HCT116 (cell line): ENCODE measurements around the gene ANKLE2. TPM values are rescaled to one million over a fixed set of nuclear protein-coding genes. Genes with fewer than 3 reads are reported as not detected.
"Not testable (repeated sequence)": the region's sequence is repeated elsewhere in the genome, so short reads cannot be mapped to it uniquely, and the experiment has no call there.

ENCODE experiments used
- ATAC-seq: fragments of 200-7000 bp; cut with Tn5 transposase; 2 replicates; pipeline ENCODE4 v1.9.1; 2020; ENCODE audit warnings: mild to moderate bottlenecking, moderate library complexity
- BruUV-seq: library from RNA; stranded (reverse); fragments of 400-500 nt; replicated peaks from 2 replicates; lab custom pipeline; 2021; lab: Mats Ljungman, UMichigan
- CTCF ChIA-PET: fragments of 300-600 bp; sonication (Branson Sonifier 250); formaldehyde crosslinking; loops from one replicate; lab custom pipeline; 2021; ENCODE audit warnings: antibody characterized with exemption; lab: Charles Lee
- POLR2A ChIA-PET: fragments of 300-600, 350-600 bp; sonication (Branson Sonifier 250); formaldehyde crosslinking; loops from one replicate; lab custom pipeline; 2021; ENCODE audit warnings: antibody characterized with exemption; lab: Charles Lee
- RAD21 ChIA-PET, 2 experiments: fragments of 300-600 bp; sonication (Branson Sonifier 250); formaldehyde crosslinking; loops; one replicate each; lab custom pipeline; 2023; ENCODE audit warnings: low total read pairs in 2 of 2; ENCODE audit not compliant: uncharacterized antibody in 2 of 2, unreplicated experiment in 2 of 2, low non-redundant PET in 1 of 2; lab: Charles Lee
- DNase-seq: peaks from one replicate; pipeline ENCODE4 v3.0.0-alpha.2; 2010; ENCODE audit warnings: low read depth, low spot score
- H2AFZ ChIP-seq: fragments of 200-600 bp; shearing (Covaris generic), sonication (generic); 2 replicates; pipeline ENCODE4 v1.6.1; 2017; ENCODE audit warnings: low read depth, mixed run types, mixed read lengths, antibody characterized with exemption, low read length; ENCODE audit not compliant: poor library complexity, severe bottlenecking
- H3K27ac ChIP-seq: 2 replicates; pipeline ENCODE4 v1.5.1; 2012; ENCODE audit warnings: low read depth, low read length
- H3K27me3 ChIP-seq: fragments of 200-600 bp; sonication (generic); 2 replicates; pipeline ENCODE4 v1.6.1; 2016; ENCODE audit warnings: mixed run types, low read length, mixed read lengths; ENCODE audit not compliant: insufficient read depth
- H3K36me3 ChIP-seq, 2 experiments: fragments of 200-500 bp in 1 of 2; fragments of 200-600 bp in 1 of 2; sonication (Bioruptor generic) in 1 of 2; sonication (generic) in 1 of 2; 2 replicates each; pipeline versions ENCODE4 v1.5.1 to v1.6.1; 2014 to 2016; ENCODE audit warnings: low read length in 2 of 2, inconsistent platforms in 1 of 2, mixed read lengths in 1 of 2, mixed run types in 1 of 2; ENCODE audit not compliant: insufficient read depth in 2 of 2, control insufficient read depth in 1 of 2
- H3K4me1 ChIP-seq, 2 experiments: fragments of 200-600 bp in 1 of 2; sonication (generic) in 1 of 2; 2 replicates each; pipeline versions ENCODE4 v1.5.1 to v1.6.1; 2012 to 2017; ENCODE audit warnings: low read length in 2 of 2, inconsistent platforms in 1 of 2, mild to moderate bottlenecking in 1 of 2, mixed read lengths in 1 of 2, mixed run types in 1 of 2, moderate library complexity in 1 of 2; ENCODE audit not compliant: insufficient read depth in 2 of 2, control insufficient read depth in 1 of 2
- H3K4me2 ChIP-seq: fragments of 200-600 bp; sonication (generic); 2 replicates; pipeline ENCODE4 v1.6.1; 2017; ENCODE audit warnings: mixed run types, low read length, mixed read lengths
- H3K4me3 ChIP-seq, 2 experiments: fragments of 200-600 bp in 1 of 2; sonication (generic) in 1 of 2; replicated peaks in 1 of 2; 2 replicates each; pipeline ENCODE4 v1.5.1; 2011 to 2016; ENCODE audit warnings: low read length in 2 of 2, control low read depth in 1 of 2, low read depth in 1 of 2, mild to moderate bottlenecking in 1 of 2, mixed read lengths in 1 of 2, mixed run types in 1 of 2
- H3K79me2 ChIP-seq: fragments of 200-600 bp; sonication (generic); 2 replicates; pipeline ENCODE4 v1.6.1; 2017; ENCODE audit warnings: mild to moderate bottlenecking, mixed run types, low read length, moderate library complexity, mixed read lengths; ENCODE audit not compliant: insufficient read depth
- H3K9ac ChIP-seq: fragments of 200-600 bp; sonication (generic); 2 replicates; pipeline ENCODE4 v1.6.1; 2016; ENCODE audit warnings: low read length, mixed read lengths
- H3K9me2 ChIP-seq: fragments of 200-600 bp; sonication (generic), shearing (Covaris generic); 2 replicates; pipeline ENCODE4 v1.6.1; 2017; ENCODE audit warnings: mixed run types, mild to moderate bottlenecking, moderate library complexity; ENCODE audit not compliant: insufficient read depth
- H3K9me3 ChIP-seq, 2 experiments: fragments of 200-500 bp in 1 of 2; fragments of 200-600 bp in 1 of 2; sonication (Bioruptor generic) in 1 of 2; sonication (generic) in 1 of 2; 2 replicates each; pipeline ENCODE4 v1.6.1; 2014 to 2017; ENCODE audit warnings: low read length in 2 of 2, mixed read lengths in 2 of 2, inconsistent platforms in 1 of 2, low read depth in 1 of 2, mild to moderate bottlenecking in 1 of 2, mixed run types in 1 of 2, moderate library complexity in 1 of 2; ENCODE audit not compliant: control insufficient read depth in 1 of 2, insufficient read depth in 1 of 2
- H4K20me1 ChIP-seq: fragments of 200-600 bp; sonication (generic), shearing (Covaris generic); 2 replicates; pipeline ENCODE4 v1.6.1; 2017; ENCODE audit warnings: mixed run types, mild to moderate bottlenecking, moderate library complexity; ENCODE audit not compliant: insufficient read depth
- CBX3 ChIP-seq: IDR thresholded peaks from 2 replicates; pipeline ENCODE4 v1.6.1; 2012; ENCODE audit warnings: low read depth
- CEBPB ChIP-seq: IDR thresholded peaks from 2 replicates; pipeline ENCODE4 v1.6.1; 2012; ENCODE audit warnings: low read depth
- ELF1 ChIP-seq: IDR thresholded peaks from 2 replicates; pipeline ENCODE4 v1.6.1; 2012; ENCODE audit warnings: low read depth, borderline replicate concordance
- EZH2 ChIP-seq: fragments of 200-600 bp; sonication (generic); IDR thresholded peaks from 2 replicates; pipeline ENCODE4 v1.6.1; 2017; ENCODE audit warnings: antibody characterized with exemption, mixed run types
- EZH2phosphoT487 ChIP-seq: fragments of 200-600 bp; IDR thresholded peaks from 2 replicates; pipeline ENCODE4 v1.6.1; 2018; ENCODE audit warnings: antibody characterized with exemption, borderline replicate concordance
- FOSL1 ChIP-seq: IDR thresholded peaks from 2 replicates; pipeline ENCODE4 v1.6.1; 2012; ENCODE audit warnings: low read depth
- RAD21 ChIP-seq: IDR thresholded peaks from 2 replicates; pipeline ENCODE4 v1.6.1; 2012; ENCODE audit warnings: low read depth, mild to moderate bottlenecking
- intact Hi-C: fragments of 100-400 bp; cut with micrococcal nuclease; formaldehyde crosslinking; loops from 2 replicates; pipeline ENCODE4 v1.10.0; 2022
- total RNA-seq: library from RNA; stranded (reverse); gene quantifications from one replicate; pipeline ENCODE4 v1.2.1, GENCODE V29; 2021; ENCODE audit not compliant: unreplicated experiment

ANKLE2 gene
- total RNA-seq, 1 experiment from 2014 or later = 68.8 TPM

DNA sequence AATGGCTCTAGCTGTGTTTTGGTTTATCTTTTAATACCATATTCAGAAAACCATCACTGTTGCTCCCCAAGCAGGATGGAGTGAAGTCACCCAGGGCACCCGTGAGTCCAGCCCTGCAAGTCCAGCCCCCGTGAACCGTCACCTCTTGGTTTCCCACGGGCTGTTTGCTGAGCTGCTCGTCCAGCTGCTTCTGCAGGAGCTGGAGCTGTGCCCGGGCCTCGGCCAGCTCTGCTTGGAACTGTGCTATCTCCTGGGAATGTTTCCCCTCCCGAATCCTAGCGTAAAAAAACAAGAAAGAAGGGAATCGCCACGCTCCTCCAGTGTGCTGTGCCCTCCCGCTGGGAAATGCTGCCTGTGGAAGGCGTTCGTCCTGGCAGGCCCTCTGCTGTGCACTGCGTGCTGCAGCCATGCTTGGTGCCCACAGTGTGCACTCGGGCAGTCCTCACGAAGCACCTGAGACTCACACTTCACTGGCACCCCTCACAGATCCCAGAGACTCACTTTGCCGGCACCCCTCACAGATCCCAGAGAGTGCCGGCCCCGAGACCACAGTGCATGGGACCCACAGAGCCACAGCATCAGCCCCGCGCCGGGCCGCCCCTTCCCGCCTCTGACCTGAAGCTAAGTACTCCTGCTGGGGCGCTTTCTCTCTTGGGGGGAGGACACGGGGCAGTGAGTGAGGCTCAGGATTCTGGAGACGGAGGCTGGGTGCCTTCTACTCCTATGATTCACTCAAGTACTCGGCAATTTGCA is 15.4 kb upstream of the ANKLE2 start:
- Histone ChIP-seq H3K9me3 (no peaks in the 10 kb centered on the region), H2AFZ (no peak overlapping the region), H3K4me3 (no peak overlapping the region), H3K79me2 (no peaks in the 10 kb centered on the region), H3K4me1 (no peaks in the 10 kb centered on the region), H3K36me3 (peaks cover 16 to 21% of the 10 kb centered on the region in 2 experiments; a peak in 3 of 4 replicates), H4K20me1 (no peaks in the 10 kb centered on the region), H3K9me2 (no peaks in the 10 kb centered on the region), H3K4me2 (no peak overlapping the region), H3K27ac (no peak overlapping the region), H3K9ac (no peak overlapping the region), H3K27me3 (no peaks in the 10 kb centered on the region)
- DNase-seq = no peak
- intact Hi-C loops = no loop called here
- TF ChIP-seq FOSL1 (no peak), EZH2 (no peak), CEBPB (no peak), RAD21 (no peak), EZH2phosphoT487 (no peak), ELF1 (no peak), CBX3 (no peak)
- POLR2A ChIA-PET = no interaction called here
- ATAC-seq = no peak
- RAD21 ChIA-PET = no interaction called here
- BruUV-seq = no TSS peak
- CTCF ChIA-PET = interaction anchor here (1.2 kb wide), 1 partner anchor 8 kb away, joined by 3 read pairs; no protein-coding TSS in a partner anchor

DNA sequence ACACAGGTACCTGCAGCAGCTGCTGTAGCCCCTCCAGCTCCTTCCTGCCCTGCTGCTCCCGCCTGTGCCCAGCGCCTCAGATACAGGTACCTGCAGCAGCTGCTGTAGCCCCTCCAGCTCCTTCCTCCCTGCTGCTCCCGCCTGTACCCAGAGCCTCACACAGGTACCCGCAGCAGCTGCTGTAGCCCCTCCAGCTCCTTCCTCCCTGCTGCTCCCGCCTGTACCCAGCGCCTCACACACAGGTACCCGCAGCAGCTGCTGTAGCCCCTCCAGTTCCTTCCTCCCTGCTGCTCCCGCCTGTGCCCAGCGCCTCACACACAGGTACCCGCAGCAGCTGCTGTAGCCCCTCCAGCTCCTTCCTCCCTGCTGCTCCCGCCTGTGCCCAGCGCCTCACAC is 14.6 kb upstream of the ANKLE2 start:
- H3K4me1 ChIP-seq, intact Hi-C loops, H3K4me3 ChIP-seq, H4K20me1 ChIP-seq, BruUV-seq, H2AFZ ChIP-seq, ATAC-seq, H3K27ac ChIP-seq, DNase-seq, POLR2A ChIA-PET, H3K9me3 ChIP-seq, H3K9me2 ChIP-seq, H3K79me2 ChIP-seq, H3K27me3 ChIP-seq, RAD21 ChIA-PET, H3K4me2 ChIP-seq, H3K9ac ChIP-seq: not testable (repeated sequence)
- CTCF ChIA-PET = interaction anchor here (1.2 kb wide), 1 partner anchor 7 kb away, joined by 3 read pairs; no protein-coding TSS in a partner anchor
- H3K36me3 ChIP-seq = peaks cover 19 to 21% of the 10 kb centered on the region in 2 experiments; a peak in 3 of 4 replicates
